Activated naive CD8-positive, alpha-beta T cell (primary cell): ENCODE results near the gene CDC42BPB.

Experiments
- H3K27ac Mint-ChIP-seq: one replicate; pipeline ENCODE4 v1.8.0; 2021; ENCODE audit warnings: mixed read lengths
- H3K27me3 Mint-ChIP-seq: one replicate; pipeline ENCODE4 v1.8.0; 2021; ENCODE audit warnings: mixed read lengths
- H3K36me3 Mint-ChIP-seq: one replicate; pipeline ENCODE4 v1.8.0; 2021; ENCODE audit warnings: mixed read lengths
- H3K4me1 Mint-ChIP-seq: one replicate; pipeline ENCODE4 v1.8.0; 2021; ENCODE audit warnings: low read depth, mixed read lengths
- H3K4me3 Mint-ChIP-seq: one replicate; pipeline ENCODE4 v1.8.0; 2021; ENCODE audit warnings: mild to moderate bottlenecking, mixed read lengths
- H3K9me3 Mint-ChIP-seq: one replicate; pipeline ENCODE4 v1.8.0; 2021; ENCODE audit warnings: low read depth, mixed read lengths

CDC42BPB gene

GRCh38 chr14:103070263-103070885 lies 13.0 kb upstream of the CDC42BPB start:
- no peaks in the 10 kb centered on the region for H3K36me3 Mint-ChIP-seq
- H3K9me3 Mint-ChIP-seq, result no peaks in the 10 kb centered on the region
- peaks cover 2% of the 10 kb centered on the region for H3K27me3 Mint-ChIP-seq
- H3K4me3 Mint-ChIP-seq, result no peak overlapping the region
- H3K27ac Mint-ChIP-seq, result no peak overlapping the region
- no peaks in the 10 kb centered on the region for H3K4me1 Mint-ChIP-seq

- H3K4me3 Mint-ChIP-seq, result no peak overlapping the region
- H3K9me3 Mint-ChIP-seq, result no peaks in the 10 kb centered on the region
- H3K27me3 Mint-ChIP-seq, result peaks cover 2% of the 10 kb centered on the region
- no peaks in the 10 kb centered on the region for H3K36me3 Mint-ChIP-seq
- H3K27ac Mint-ChIP-seq, result no peak overlapping the region
- H3K4me1 Mint-ChIP-seq, result no peaks in the 10 kb centered on the region
Measured at GRCh38 chr14:103068351-103069073, 11.2 kb upstream of the CDC42BPB start.

GRCh38 chr14:103067231-103067954 lies 10.0 kb upstream of the CDC42BPB start:
- no peaks in the 10 kb centered on the region for H3K36me3 Mint-ChIP-seq

GRCh38 chr14:103066399-103066798 lies 9.1 kb upstream of the CDC42BPB start:
- H3K4me3 Mint-ChIP-seq, result no peak overlapping the region
- H3K27ac Mint-ChIP-seq, result no peak overlapping the region
- H3K27me3 Mint-ChIP-seq, result peaks cover 2% of the 10 kb centered on the region
- no peaks in the 10 kb centered on the region for H3K4me1 Mint-ChIP-seq
- H3K36me3 Mint-ChIP-seq, result no peaks in the 10 kb centered on the region
- H3K9me3 Mint-ChIP-seq, result no peaks in the 10 kb centered on the region

More at GRCh38 chr14:103067231-103067954, 10.0 kb upstream of the CDC42BPB start:
- Mint-ChIP-seq H3K27ac (no peak overlapping the region), H3K4me1 (no peaks in the 10 kb centered on the region), H3K4me3 (no peak overlapping the region), H3K27me3 (peaks cover 2% of the 10 kb centered on the region), H3K9me3 (no peaks in the 10 kb centered on the region)

GRCh38 chr14:103065861-103066260 lies 8.5 kb upstream of the CDC42BPB start:
- Mint-ChIP-seq H3K27ac (no peak overlapping the region), H3K4me1 (no peaks in the 10 kb centered on the region), H3K36me3 (no peaks in the 10 kb centered on the region), H3K27me3 (peaks cover 2% of the 10 kb centered on the region), H3K4me3 (no peak overlapping the region), H3K9me3 (no peaks in the 10 kb centered on the region)

- H3K9me3 Mint-ChIP-seq, result no peaks in the 10 kb centered on the region
- peaks cover 5% of the 10 kb centered on the region for H3K27me3 Mint-ChIP-seq
- no peaks in the 10 kb centered on the region for H3K36me3 Mint-ChIP-seq
- no peak overlapping the region for H3K27ac Mint-ChIP-seq
- no peaks in the 10 kb centered on the region for H3K4me1 Mint-ChIP-seq
- H3K4me3 Mint-ChIP-seq, result no peak overlapping the region
Measured at GRCh38 chr14:103064978-103065377, 7.6 kb upstream of the CDC42BPB start.

GRCh38 chr14:103064436-103064835 lies 7.1 kb upstream of the CDC42BPB start:
- H3K9me3 Mint-ChIP-seq, result no peaks in the 10 kb centered on the region
- H3K27ac Mint-ChIP-seq, result no peak overlapping the region
- H3K4me3 Mint-ChIP-seq, result no peak overlapping the region
- H3K4me1 Mint-ChIP-seq, result no peaks in the 10 kb centered on the region
- H3K36me3 Mint-ChIP-seq, result no peaks in the 10 kb centered on the region
- peaks cover 3% of the 10 kb centered on the region for H3K27me3 Mint-ChIP-seq

- peaks cover 2% of the 10 kb centered on the region for H3K4me1 Mint-ChIP-seq
- H3K27me3 Mint-ChIP-seq, result peaks cover 3% of the 10 kb centered on the region
- H3K27ac Mint-ChIP-seq, result no peak overlapping the region
- H3K36me3 Mint-ChIP-seq, result no peaks in the 10 kb centered on the region
- no peak overlapping the region for H3K4me3 Mint-ChIP-seq
- H3K9me3 Mint-ChIP-seq, result no peaks in the 10 kb centered on the region
Measured at GRCh38 chr14:103061482-103061976, 4.2 kb upstream of the CDC42BPB start.

- no peaks in the 10 kb centered on the region for H3K36me3 Mint-ChIP-seq
- no peaks in the 10 kb centered on the region for H3K9me3 Mint-ChIP-seq
- no peak overlapping the region for H3K27ac Mint-ChIP-seq
- H3K4me3 Mint-ChIP-seq, result no peak overlapping the region
- H3K27me3 Mint-ChIP-seq, result peaks cover 3% of the 10 kb centered on the region
- H3K4me1 Mint-ChIP-seq, result peaks cover 10% of the 10 kb centered on the region
Measured at GRCh38 chr14:103059556-103059955, 2.2 kb upstream of the CDC42BPB start.

GRCh38 chr14:103058164-103059055 lies 1.1 kb upstream of the CDC42BPB start:
- no peaks in the 10 kb centered on the region for H3K36me3 Mint-ChIP-seq
- H3K4me3 Mint-ChIP-seq, result peak overlapping the region; percentile 71
- no peak overlapping the region for H3K27ac Mint-ChIP-seq
- H3K27me3 Mint-ChIP-seq, result peaks cover 3% of the 10 kb centered on the region
- H3K9me3 Mint-ChIP-seq, result no peaks in the 10 kb centered on the region
- H3K4me1 Mint-ChIP-seq, result peaks cover 10% of the 10 kb centered on the region

GRCh38 chr14:103057028-103057371 lies 349 bp downstream of the CDC42BPB start:
- no peak overlapping the region for H3K27ac Mint-ChIP-seq
- H3K9me3 Mint-ChIP-seq, result no peaks in the 10 kb centered on the region
- H3K4me1 Mint-ChIP-seq, result peaks cover 10% of the 10 kb centered on the region
- H3K27me3 Mint-ChIP-seq, result peaks cover 3% of the 10 kb centered on the region
- no peaks in the 10 kb centered on the region for H3K36me3 Mint-ChIP-seq
- no peak overlapping the region for H3K4me3 Mint-ChIP-seq

- Mint-ChIP-seq H3K4me1 (peaks cover 10% of the 10 kb centered on the region), H3K27me3 (peaks cover 3% of the 10 kb centered on the region), H3K27ac (no peak overlapping the region), H3K4me3 (peak overlapping the region; percentile 77), H3K9me3 (no peaks in the 10 kb centered on the region), H3K36me3 (no peaks in the 10 kb centered on the region)
Measured at GRCh38 chr14:103056322-103057027, 874 bp downstream of the CDC42BPB start.

GRCh38 chr14:103055695-103056094 lies 1.7 kb downstream of the CDC42BPB start:
- H3K27ac Mint-ChIP-seq, result no peak overlapping the region
- no peaks in the 10 kb centered on the region for H3K36me3 Mint-ChIP-seq
- peaks cover 10% of the 10 kb centered on the region for H3K4me1 Mint-ChIP-seq
- H3K4me3 Mint-ChIP-seq, result peak overlapping the region; percentile 77
- no peaks in the 10 kb centered on the region for H3K9me3 Mint-ChIP-seq
- H3K27me3 Mint-ChIP-seq, result peaks cover 3% of the 10 kb centered on the region

GRCh38 chr14:103052407-103052806 lies 4.9 kb downstream of the CDC42BPB start:
- Mint-ChIP-seq H3K4me1 (peaks cover 8% of the 10 kb centered on the region), H3K27ac (no peak overlapping the region), H3K4me3 (no peak overlapping the region), H3K27me3 (no peaks in the 10 kb centered on the region), H3K9me3 (no peaks in the 10 kb centered on the region), H3K36me3 (peaks cover under 1% of the 10 kb centered on the region)
